ENCODE measurements around the gene GDPGP1. TPM values are rescaled to one million over a fixed set of nuclear protein-coding genes. Genes with fewer than 3 reads are reported as not detected.

The GDPGP1 gene
- polyA plus RNA-seq, 3 donors = 3.5 to 5.3 (median 4.5) TPM

DNA sequence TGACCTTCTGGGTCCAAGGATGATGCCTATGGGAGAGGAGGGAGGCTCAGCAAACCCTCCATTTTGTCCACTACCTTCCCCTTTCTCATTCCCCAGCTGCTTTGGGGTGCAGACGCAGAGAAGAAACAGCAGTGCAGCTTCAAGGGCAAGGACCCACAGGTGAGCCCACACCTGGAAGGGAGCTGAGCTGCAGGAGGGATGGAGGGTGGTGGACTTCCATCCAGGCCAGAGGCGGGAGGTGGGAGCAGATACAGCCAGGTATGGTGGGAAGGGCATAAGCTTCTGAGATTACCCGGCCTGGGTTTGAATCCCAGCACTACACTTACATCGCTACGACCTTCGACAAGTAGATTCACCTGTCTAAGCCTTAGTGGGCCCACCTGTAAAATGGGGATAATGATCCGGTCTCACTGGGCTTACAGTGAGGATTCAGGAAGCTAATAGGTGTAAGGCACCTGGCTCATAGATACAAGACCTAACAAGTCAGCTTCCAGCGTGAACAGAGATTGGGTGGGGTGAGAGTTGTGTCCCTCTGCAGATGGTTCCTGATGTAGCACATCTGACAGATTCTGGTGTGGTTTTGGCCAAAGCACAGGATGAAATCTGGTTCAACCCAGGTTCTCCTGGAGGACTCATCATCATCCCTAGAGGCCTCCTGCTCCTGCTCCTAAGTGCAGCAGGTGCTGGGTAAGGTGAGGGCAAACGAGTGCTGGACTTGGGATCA, 16.2 kb upstream of the GDPGP1 start:
- DNase-seq (ENCODE audit: extremely low read depth in 1 of 11, low read depth in 9 of 11, low spot score in 4 of 11) = no peak

GRCh38 chr15:90219421-90220141, 14.4 kb upstream of the GDPGP1 start:
- no peak for DNase-seq (ENCODE audit: extremely low read depth in 1 of 11, low read depth in 9 of 11, low spot score in 4 of 11)

DNA sequence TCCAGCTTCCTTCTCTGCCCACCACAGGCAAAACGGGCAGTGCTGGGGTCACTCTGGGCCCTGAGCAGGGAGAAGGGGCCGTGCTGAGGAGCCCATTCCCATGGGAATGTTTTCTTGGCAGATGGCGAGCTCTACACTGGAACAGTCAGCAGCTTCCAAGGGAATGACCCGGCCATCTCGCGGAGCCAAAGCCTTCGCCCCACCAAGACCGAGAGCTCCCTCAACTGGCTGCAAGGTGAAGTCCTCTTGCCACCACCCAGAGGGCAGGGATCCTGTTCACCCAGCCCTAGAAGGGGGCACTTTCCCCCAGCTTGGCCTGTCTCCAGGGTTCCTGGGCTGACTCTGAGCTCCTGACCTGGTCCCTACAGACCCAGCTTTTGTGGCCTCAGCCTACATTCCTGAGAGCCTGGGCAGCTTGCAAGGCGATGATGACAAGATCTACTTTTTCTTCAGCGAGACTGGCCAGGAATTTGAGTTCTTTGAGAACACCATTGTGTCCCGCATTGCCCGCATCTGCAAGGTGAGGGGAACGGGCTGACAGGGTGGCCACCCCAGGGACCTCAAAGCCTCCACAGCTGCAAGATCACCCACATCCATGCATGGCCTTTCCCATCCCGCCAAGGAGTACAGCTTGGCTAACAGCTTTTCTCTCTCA, 12.6 kb upstream of the GDPGP1 start:
- peak in 3 of 11 donors; percentile 28 to 38 (median 37) for DNase-seq (ENCODE audit: extremely low read depth in 1 of 11, low read depth in 9 of 11, low spot score in 4 of 11)

GRCh38 chr15:90222547-90222946, 11.5 kb upstream of the GDPGP1 start:
- no peak for DNase-seq (ENCODE audit: extremely low read depth in 1 of 11, low read depth in 9 of 11, low spot score in 4 of 11)

- DNase-seq (ENCODE audit: extremely low read depth in 1 of 11, low read depth in 9 of 11, low spot score in 4 of 11) = no peak
Observed at GRCh38 chr15:90223441-90224165, 10.4 kb upstream of the GDPGP1 start.

- DNase-seq (ENCODE audit: extremely low read depth in 1 of 11, low read depth in 9 of 11, low spot score in 4 of 11) = no peak
Observed at GRCh38 chr15:90225047-90225446, 9.0 kb upstream of the GDPGP1 start.

DNA sequence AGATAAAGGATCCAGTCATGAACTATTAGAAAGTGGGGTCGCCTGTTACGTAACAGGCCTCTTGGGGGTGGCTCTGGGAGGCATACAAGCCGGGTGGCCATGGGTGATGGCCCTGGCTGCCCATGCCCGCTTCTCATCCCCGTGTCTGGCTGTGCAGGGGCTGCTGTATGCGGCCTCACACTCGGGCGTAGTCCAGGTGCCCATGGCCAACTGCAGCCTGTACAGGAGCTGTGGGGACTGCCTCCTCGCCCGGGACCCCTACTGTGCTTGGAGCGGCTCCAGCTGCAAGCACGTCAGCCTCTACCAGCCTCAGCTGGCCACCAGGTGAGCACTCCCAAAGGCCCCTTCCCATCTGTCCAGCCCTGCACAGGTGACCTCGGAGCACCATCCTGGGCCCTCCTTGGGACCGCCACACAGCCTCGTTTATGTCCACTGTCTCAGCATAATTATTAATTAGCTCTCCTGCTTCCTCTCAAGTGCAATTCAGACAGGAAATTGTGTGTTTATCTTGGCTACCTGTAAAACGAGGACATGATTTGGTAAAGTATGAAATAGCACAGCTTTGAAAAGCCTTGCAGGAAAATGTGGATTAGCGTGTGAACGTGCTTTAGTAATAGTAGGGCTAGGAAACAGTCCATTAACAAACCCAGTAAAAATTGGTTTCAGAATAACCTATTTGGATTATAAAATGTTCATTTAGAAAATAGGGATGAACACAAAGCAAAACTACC, 8.3 kb upstream of the GDPGP1 start:
- DNase-seq (ENCODE audit: extremely low read depth in 1 of 11, low read depth in 9 of 11, low spot score in 4 of 11) = no peak

GRCh38 chr15:90227336-90227735, 6.7 kb upstream of the GDPGP1 start:
- DNase-seq (ENCODE audit: extremely low read depth in 1 of 11, low read depth in 9 of 11, low spot score in 4 of 11) = no peak

DNA sequence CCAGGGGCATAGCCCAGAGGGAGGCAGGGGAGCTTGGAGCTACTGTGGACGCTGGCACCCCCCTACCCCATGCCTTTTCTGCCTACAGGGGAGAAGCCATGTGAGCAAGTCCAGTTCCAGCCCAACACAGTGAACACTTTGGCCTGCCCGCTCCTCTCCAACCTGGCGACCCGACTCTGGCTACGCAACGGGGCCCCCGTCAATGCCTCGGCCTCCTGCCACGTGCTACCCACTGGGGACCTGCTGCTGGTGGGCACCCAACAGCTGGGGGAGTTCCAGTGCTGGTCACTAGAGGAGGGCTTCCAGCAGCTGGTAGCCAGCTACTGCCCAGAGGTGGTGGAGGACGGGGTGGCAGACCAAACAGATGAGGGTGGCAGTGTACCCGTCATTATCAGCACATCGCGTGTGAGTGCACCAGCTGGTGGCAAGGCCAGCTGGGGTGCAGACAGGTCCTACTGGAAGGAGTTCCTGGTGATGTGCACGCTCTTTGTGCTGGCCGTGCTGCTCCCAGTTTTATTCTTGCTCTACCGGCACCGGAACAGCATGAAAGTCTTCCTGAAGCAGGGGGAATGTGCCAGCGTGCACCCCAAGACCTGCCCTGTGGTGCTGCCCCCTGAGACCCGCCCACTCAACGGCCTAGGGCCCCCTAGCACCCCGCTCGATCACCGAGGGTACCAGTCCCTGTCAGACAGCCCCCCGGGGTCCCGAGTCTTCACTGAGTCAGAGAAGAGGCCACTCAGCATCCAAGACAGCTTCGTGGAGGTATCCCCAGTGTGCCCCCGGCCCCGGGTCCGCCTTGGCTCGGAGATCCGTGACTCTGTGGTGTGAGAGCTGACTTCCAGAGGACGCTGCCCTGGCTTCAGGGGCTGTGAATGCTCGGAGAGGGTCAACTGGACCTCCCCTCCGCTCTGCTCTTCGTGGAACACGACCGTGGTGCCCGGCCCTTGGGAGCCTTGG, 5.9 kb upstream of the GDPGP1 start:
- no peak for DNase-seq (ENCODE audit: extremely low read depth in 1 of 11, low read depth in 9 of 11, low spot score in 4 of 11)

DNA sequence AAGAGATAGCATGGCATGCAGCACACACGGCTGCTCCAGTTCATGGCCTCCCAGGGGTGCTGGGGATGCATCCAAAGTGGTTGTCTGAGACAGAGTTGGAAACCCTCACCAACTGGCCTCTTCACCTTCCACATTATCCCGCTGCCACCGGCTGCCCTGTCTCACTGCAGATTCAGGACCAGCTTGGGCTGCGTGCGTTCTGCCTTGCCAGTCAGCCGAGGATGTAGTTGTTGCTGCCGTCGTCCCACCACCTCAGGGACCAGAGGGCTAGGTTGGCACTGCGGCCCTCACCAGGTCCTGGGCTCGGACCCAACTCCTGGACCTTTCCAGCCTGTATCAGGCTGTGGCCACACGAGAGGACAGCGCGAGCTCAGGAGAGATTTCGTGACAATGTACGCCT, 5.0 kb upstream of the GDPGP1 start:
- DNase-seq (ENCODE audit: extremely low read depth in 1 of 11, low read depth in 9 of 11, low spot score in 4 of 11) = no peak

DNA sequence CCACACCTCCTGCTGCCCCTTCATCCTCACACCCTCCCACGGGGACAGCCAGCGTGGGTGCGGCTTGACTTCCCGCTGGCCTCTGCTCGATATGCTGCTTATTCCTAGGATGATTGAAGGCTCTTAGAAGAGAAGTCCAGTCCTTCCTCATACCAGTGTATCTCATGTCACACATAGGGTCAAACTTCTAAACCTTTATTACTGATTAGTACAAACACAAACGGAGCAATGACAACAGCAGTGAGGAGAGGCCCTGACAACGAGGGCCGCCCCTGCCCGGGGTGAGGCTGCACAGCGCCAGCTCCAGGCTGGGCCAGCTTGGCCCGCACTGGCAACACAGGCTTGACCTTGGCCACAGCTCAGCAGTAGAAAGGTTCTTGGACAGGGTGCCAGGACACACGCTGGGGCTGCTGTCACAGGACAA, 3.9 kb upstream of the GDPGP1 start:
- DNase-seq (ENCODE audit: extremely low read depth in 1 of 11, low read depth in 9 of 11, low spot score in 4 of 11) = no peak

- no peak for DNase-seq (ENCODE audit: extremely low read depth in 1 of 11, low read depth in 9 of 11, low spot score in 4 of 11)
Observed at GRCh38 chr15:90230610-90231009, 3.4 kb upstream of the GDPGP1 start.

- no peak for DNase-seq (ENCODE audit: extremely low read depth in 1 of 11, low read depth in 9 of 11, low spot score in 4 of 11)
Observed at GRCh38 chr15:90231028-90232017, 2.7 kb upstream of the GDPGP1 start.

DNA sequence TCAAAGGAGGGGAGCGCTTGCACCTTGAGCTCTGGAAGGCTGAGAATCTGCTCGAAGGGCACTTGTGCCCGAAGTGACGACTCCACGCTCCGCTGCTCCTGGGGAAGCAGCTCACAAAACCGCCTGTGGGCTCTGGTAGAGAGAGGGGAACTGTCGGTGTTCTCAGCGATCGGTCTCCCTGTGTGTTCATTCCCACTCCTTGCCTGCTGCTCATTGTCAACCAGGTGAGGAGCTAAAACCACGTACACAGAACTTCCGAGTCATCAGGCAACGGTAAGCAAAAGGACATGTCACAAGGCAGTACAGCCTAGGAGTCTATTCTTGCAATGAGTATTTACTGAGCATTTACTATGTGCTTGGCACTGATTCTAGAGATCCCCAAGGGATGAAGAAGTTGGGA, 1.8 kb upstream of the GDPGP1 start:
- no peak for DNase-seq (ENCODE audit: extremely low read depth in 1 of 11, low read depth in 9 of 11, low spot score in 4 of 11)

DNA sequence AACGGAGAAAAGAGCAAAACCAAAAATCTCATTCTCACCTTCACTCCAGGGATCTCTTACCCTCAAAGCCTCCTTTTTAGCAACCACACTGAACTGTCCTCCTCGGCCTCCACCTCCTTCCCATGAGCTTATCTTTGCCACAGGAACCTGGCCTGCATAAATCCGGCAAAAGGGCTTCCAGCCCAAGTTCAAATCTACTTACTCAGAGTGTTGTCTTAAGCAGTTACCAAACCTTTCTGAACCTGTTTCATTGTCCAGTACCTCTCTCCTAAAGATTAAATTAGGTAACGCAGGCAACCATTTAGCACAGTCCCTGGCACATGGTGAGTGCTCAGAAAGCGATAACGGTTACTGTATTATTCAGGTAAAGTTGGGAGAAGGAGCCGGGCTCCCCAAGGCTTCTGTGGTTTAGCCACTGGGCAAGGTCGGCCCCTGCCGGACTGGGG, 1.0 kb upstream of the GDPGP1 start:
- DNase-seq (ENCODE audit: extremely low read depth in 1 of 11, low read depth in 9 of 11, low spot score in 4 of 11) = no peak

- peak in 9 of 11 donors; percentile 83 to 94 (median 92) for DNase-seq (ENCODE audit: extremely low read depth in 1 of 11, low read depth in 9 of 11, low spot score in 4 of 11)
Observed at GRCh38 chr15:90233387-90234095, 468 bp upstream of the GDPGP1 start, which contains the start of gene CIB1. CIB1 (minus strand) TSS chr15:90233941; CDS start chr15:90233885, 56 bp downstream.
